Endothelial cell of umbilical vein (primary cell): ENCODE measurements around the gene CIITA. TPM values are rescaled to one million over a fixed set of nuclear protein-coding genes. Genes with fewer than 3 reads are reported as not detected.

Experiments
- BruUV-seq: library from RNA; stranded (reverse); fragments of 400-500 nt; replicated peaks from 2 replicates; lab custom pipeline; 2021; lab: Mats Ljungman, UMichigan
- CTCF ChIA-PET: fragments of 300-600, 350-600 bp; sonication (Branson Sonifier 250); formaldehyde crosslinking; loops from one replicate; lab custom pipeline; 2021; ENCODE audit warnings: antibody characterized with exemption, inconsistent platforms; lab: Charles Lee
- POLR2A ChIA-PET: fragments of 300-600, 350-600 bp; sonication (Branson Sonifier 250); formaldehyde crosslinking; loops from one replicate; lab custom pipeline; 2021; ENCODE audit warnings: antibody characterized with exemption, inconsistent platforms; lab: Charles Lee
- DNase-seq: peaks from one replicate; pipeline ENCODE4 v3.0.0-alpha.2; 2011; ENCODE audit warnings: low read depth, low spot score
- FAIRE-seq: peaks from 2 replicates; lab custom pipeline; 2011; peaks lifted over from hg19 to GRCh38; lab: Jason Lieb, UNC
- H2AFZ ChIP-seq: 2 replicates; pipeline ENCODE4 v1.6.0; 2012; ENCODE audit warnings: low read depth, low read length, control low read depth, inconsistent platforms
- H3K27ac ChIP-seq: 2 replicates; pipeline ENCODE4 v1.5.1; 2011; ENCODE audit warnings: low read depth, mild to moderate bottlenecking, control low read depth, low read length, moderate library complexity; ENCODE audit not compliant: insufficient read depth
- H3K27me3 ChIP-seq, 2 experiments: 2 replicates each; pipeline versions ENCODE4 v1.6.0 to v1.6.1; 2011; ENCODE audit warnings: low read length in 2 of 2, mixed read lengths in 1 of 2; ENCODE audit not compliant: control insufficient read depth in 2 of 2, insufficient read depth in 2 of 2
- H3K36me3 ChIP-seq, 2 experiments: 2 replicates in 1 of 2; 3 replicates in 1 of 2; pipeline ENCODE4 v1.5.1; 2011; ENCODE audit warnings: low read length in 2 of 2, mild to moderate bottlenecking in 1 of 2, moderate library complexity in 1 of 2; ENCODE audit not compliant: control insufficient read depth in 2 of 2, insufficient read depth in 2 of 2; ENCODE audit errors: extremely low read depth in 1 of 2
- H3K4me1 ChIP-seq: 3 replicates; pipeline ENCODE4 v1.5.1; 2011; ENCODE audit warnings: mild to moderate bottlenecking, low read length; ENCODE audit not compliant: control insufficient read depth, insufficient read depth; ENCODE audit errors: extremely low read depth
- H3K4me2 ChIP-seq: 2 replicates; pipeline ENCODE4 v1.6.1; 2011; ENCODE audit warnings: low read length, control low read depth, mixed read lengths; ENCODE audit not compliant: insufficient read depth
- H3K4me3 ChIP-seq, 3 experiments: fragments of 200-600 bp in 1 of 3; sonication (generic), shearing (Covaris generic) in 1 of 3; replicated peaks in 1 of 3; 2 replicates each; pipeline ENCODE4 v1.5.1; 2011 to 2016; ENCODE audit warnings: control low read depth in 3 of 3, low read length in 3 of 3, mild to moderate bottlenecking in 2 of 3, inconsistent platforms in 1 of 3, low read depth in 1 of 3, moderate library complexity in 1 of 3; ENCODE audit not compliant: insufficient read depth in 1 of 3
- H3K79me2 ChIP-seq: 2 replicates; pipeline ENCODE4 v1.6.0; 2012; ENCODE audit warnings: low read length, inconsistent platforms; ENCODE audit not compliant: control insufficient read depth, insufficient read depth
- H3K9ac ChIP-seq: replicated peaks from 2 replicates; pipeline ENCODE3; 2011; ENCODE audit warnings: low read length, control low read depth; ENCODE audit not compliant: insufficient read depth; ENCODE audit errors: extremely low read depth
- H3K9me1 ChIP-seq: replicated peaks from 3 replicates; pipeline ENCODE4 v1.6.0; 2011; ENCODE audit warnings: mild to moderate bottlenecking, low read length; ENCODE audit not compliant: control insufficient read depth, insufficient read depth; ENCODE audit errors: extremely low read depth
- H3K9me3 ChIP-seq: replicated peaks from 2 replicates; pipeline ENCODE4 v1.5.1; 2012; ENCODE audit warnings: low read length, inconsistent platforms; ENCODE audit not compliant: control insufficient read depth, insufficient read depth
- H4K20me1 ChIP-seq: replicated peaks from 2 replicates; pipeline ENCODE3; 2011; ENCODE audit warnings: mild to moderate bottlenecking, low read length; ENCODE audit not compliant: control insufficient read depth, insufficient read depth; ENCODE audit errors: extremely low read depth
- EZH2 ChIP-seq: IDR thresholded peaks from 2 replicates; pipeline ENCODE4 v1.6.1; 2012; ENCODE audit warnings: borderline replicate concordance, low read depth, mild to moderate bottlenecking, moderate library complexity, low read length, inconsistent platforms; ENCODE audit not compliant: severe bottlenecking
- FOS ChIP-seq: IDR thresholded peaks from 2 replicates; pipeline ENCODE4 v1.6.1; 2011; ENCODE audit warnings: mild to moderate bottlenecking, low read length, moderate library complexity, borderline replicate concordance; ENCODE audit not compliant: insufficient read depth
- GATA2 ChIP-seq: IDR thresholded peaks from 2 replicates; pipeline ENCODE4 v1.7.0; 2011; ENCODE audit warnings: low read depth, mild to moderate bottlenecking, moderate library complexity, mixed read lengths, low read length; ENCODE audit not compliant: insufficient read length, insufficient read depth
- JUN ChIP-seq: IDR thresholded peaks from 2 replicates; pipeline ENCODE4 v1.6.1; 2011; ENCODE audit warnings: borderline replicate concordance, low read depth; ENCODE audit not compliant: insufficient read length, insufficient read depth
- MYC ChIP-seq: IDR thresholded peaks from one replicate; pipeline ENCODE4 v1.6.1; 2011; ENCODE audit warnings: mild to moderate bottlenecking, low read depth, low read length
- POLR2A ChIP-seq: IDR thresholded peaks from 2 replicates; pipeline ENCODE4 v1.6.1; 2012; ENCODE audit warnings: low read depth, mild to moderate bottlenecking, control low read depth, low read length
- POLR2AphosphoS5 ChIP-seq: IDR thresholded peaks from 2 replicates; pipeline ENCODE4 v1.6.1; 2012; ENCODE audit warnings: low read depth, mild to moderate bottlenecking, control low read depth, low read length, moderate library complexity; ENCODE audit not compliant: insufficient read depth
- dilution Hi-C: fragments of 300-500 bp; cut with MboI; formaldehyde crosslinking; loops from one replicate; pipeline ENCODE4 v1.15.0; 2019; ENCODE audit warnings: low sequenced_read_pairs; ENCODE audit not compliant: extremely low pct_ligation_motif_present
- intact Hi-C: fragments of 100-400 bp; cut with micrococcal nuclease; formaldehyde crosslinking; loops from one replicate; pipeline ENCODE4 v1.10.0; 2022
- polyA plus RNA-seq, 4 experiments: library from polyadenylated mRNA; depleted of rRNA in 3 of 4; stranded (reverse) in 3 of 4; unstranded in 1 of 4; fragments of >200 nt; gene quantifications; 2 replicates each; pipeline versions ENCODE4 v1.2.1 to v1.2.3, GENCODE V29; 2011 to 2012; ENCODE audit warnings: missing spikeins in 1 of 4
- total RNA-seq: library from RNA; stranded (reverse); gene quantifications from 2 replicates; pipeline ENCODE4 v1.2.3, GENCODE V29; 2021
- TF ChIP-seq, protein P1 (sequence below): IDR thresholded peaks from 2 replicates; pipeline ENCODE4 v1.6.1; 2011; ENCODE audit not compliant: insufficient read depth, insufficient read length
- TF ChIP-seq, protein P2 (sequence below), 2 donors: IDR thresholded peaks; 1 replicate in 1 of 2; 2 replicates in 1 of 2; pipeline ENCODE4 v1.5.1; 2011; ENCODE audit warnings: low read length in 2 of 2, mild to moderate bottlenecking in 2 of 2, moderate library complexity in 2 of 2, control low read depth in 1 of 2, inconsistent platforms in 1 of 2, low read depth in 1 of 2; ENCODE audit not compliant: insufficient read depth in 1 of 2; ENCODE audit errors: extremely low read depth in 1 of 2

The CIITA gene
- total and polyA plus RNA-seq, 2 donors (not counting 3 experiments of a cell fraction or from before 2014, with no cell fraction given): not detected

DNA sequence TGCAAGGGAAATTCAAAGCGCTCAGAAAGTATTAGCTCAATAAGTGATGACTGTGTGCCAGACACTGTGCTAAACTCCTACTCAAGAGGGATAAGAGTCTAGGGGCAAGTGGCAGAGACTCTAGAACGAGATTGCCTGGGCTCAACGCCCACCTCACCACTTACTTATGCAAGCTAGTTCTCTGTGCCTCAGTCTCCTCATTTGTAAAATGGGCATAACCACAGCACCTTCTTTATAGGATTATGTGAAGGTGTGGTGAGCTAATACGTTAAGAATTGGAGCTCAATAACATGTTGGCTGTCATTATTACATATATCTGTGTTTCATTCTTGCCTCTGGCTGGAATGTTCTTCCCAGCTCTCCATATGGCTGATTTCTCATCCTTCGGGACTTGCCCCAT lies 49.9 kb downstream of the CIITA start:
- POLR2A ChIA-PET: no interaction called here
- Histone ChIP-seq H4K20me1 (no peaks in the 10 kb centered on the region), H3K27me3 (no peaks in the 10 kb centered on the region), H3K4me3 (no peak overlapping the region), H3K36me3 (peaks cover 0 to 13% of the 10 kb centered on the region in 2 experiments), H3K4me1 (no peaks in the 10 kb centered on the region), H3K9ac (no peak overlapping the region), H2AFZ (no peak overlapping the region), H3K9me3 (no peaks in the 10 kb centered on the region), H3K9me1 (no peaks in the 10 kb centered on the region), H3K4me2 (no peak overlapping the region), H3K79me2 (no peaks in the 10 kb centered on the region), H3K27ac (no peak overlapping the region)
- BruUV-seq: no TSS peak
- TF ChIP-seq EZH2 (no peak), FOS (no peak), JUN (no peak), POLR2A (no peak), POLR2AphosphoS5 (no peak), MYC (no peak), GATA2 (no peak)
- TF ChIP-seq, protein P1, sequence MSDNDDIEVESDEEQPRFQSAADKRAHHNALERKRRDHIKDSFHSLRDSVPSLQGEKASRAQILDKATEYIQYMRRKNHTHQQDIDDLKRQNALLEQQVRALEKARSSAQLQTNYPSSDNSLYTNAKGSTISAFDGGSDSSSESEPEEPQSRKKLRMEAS: no peak
- TF ChIP-seq, protein P2, sequence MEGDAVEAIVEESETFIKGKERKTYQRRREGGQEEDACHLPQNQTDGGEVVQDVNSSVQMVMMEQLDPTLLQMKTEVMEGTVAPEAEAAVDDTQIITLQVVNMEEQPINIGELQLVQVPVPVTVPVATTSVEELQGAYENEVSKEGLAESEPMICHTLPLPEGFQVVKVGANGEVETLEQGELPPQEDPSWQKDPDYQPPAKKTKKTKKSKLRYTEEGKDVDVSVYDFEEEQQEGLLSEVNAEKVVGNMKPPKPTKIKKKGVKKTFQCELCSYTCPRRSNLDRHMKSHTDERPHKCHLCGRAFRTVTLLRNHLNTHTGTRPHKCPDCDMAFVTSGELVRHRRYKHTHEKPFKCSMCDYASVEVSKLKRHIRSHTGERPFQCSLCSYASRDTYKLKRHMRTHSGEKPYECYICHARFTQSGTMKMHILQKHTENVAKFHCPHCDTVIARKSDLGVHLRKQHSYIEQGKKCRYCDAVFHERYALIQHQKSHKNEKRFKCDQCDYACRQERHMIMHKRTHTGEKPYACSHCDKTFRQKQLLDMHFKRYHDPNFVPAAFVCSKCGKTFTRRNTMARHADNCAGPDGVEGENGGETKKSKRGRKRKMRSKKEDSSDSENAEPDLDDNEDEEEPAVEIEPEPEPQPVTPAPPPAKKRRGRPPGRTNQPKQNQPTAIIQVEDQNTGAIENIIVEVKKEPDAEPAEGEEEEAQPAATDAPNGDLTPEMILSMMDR (IDR thresholded peaks at IDR 0.05; ENCODE audit: extremely low read depth in 1 of 2, insufficient read depth in 1 of 2, low read depth in 1 of 2, low read length in 2 of 2): no peak
- intact Hi-C loops (no loop called here), dilution Hi-C loops (no loop called here)
- FAIRE-seq (no peak), DNase-seq (no peak)
- CTCF ChIA-PET: interaction anchor here (1.2 to 1.4 kb wide), 2 partner anchors 8 to 412 kb away, joined by 5 to 6 read pairs; no protein-coding TSS in a partner anchor
